Measurements from ENCODE around the gene SLC9C2. TPM values are rescaled to one million over a fixed set of nuclear protein-coding genes. Genes with fewer than 3 reads are reported as not detected.
"Not testable (repeated sequence)": the region's sequence is repeated elsewhere in the genome, so short reads cannot be mapped to it uniquely, and the experiment has no call there.

SLC9C2 gene
- total RNA-seq, 3 donors from 2014 or later (not counting 1 experiment from before 2014, with no cell fraction given), result not detected

DNA sequence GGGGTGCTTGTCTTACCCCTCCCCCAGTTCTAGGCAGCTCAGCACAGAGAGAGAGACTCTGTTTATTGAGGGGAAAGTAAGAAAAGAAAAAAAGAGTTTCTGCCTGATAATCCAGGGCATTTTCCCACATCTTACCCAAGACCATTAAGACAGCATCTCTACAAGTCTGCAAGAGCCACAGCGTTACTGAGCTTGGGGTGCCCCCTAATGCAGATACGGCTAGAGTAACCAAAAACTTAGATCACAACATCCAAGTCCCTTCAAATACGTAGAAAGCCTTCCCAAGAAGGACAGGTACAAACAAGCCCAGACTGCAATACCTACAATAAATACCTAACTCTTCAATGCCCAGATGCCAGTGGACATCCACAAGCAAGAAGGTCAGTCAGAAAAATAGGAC lies 26.0 kb upstream of the SLC9C2 start:
- DNase-seq (peak in 1 of 2 donors; percentile 29), ATAC-seq (no peak)
- Histone ChIP-seq H3K36me3 (ENCODE audit: control insufficient read depth, insufficient read depth, low read length) (no peaks in the 10 kb centered on the region), H3K4me3 (ENCODE audit: low read length) (no peak overlapping the region), H3K9me3 (ENCODE audit: control insufficient read depth, insufficient read depth, low read length) (no peaks in the 10 kb centered on the region), H3K27me3 (ENCODE audit: control insufficient read depth, insufficient read depth, low read length) (no peaks in the 10 kb centered on the region), H3K4me1 (ENCODE audit: control insufficient read depth, insufficient read depth, low read length) (no peaks in the 10 kb centered on the region), H3K27ac (ENCODE audit: low read length) (no peak overlapping the region)
- Mint-ChIP-seq H3K36me3 (no peaks in the 10 kb centered on the region), H3K9me3 (no peaks in the 10 kb centered on the region), H3K27me3 (ENCODE audit: low read depth in 2 of 2) (peaks cover 20 to 38% of the 10 kb centered on the region in 2 donors), H3K4me1 (no peaks in the 10 kb centered on the region), H3K27ac (no peak overlapping the region), H3K4me3 (no peak overlapping the region)
- 95% methylated on average over 3 of the region's 3 CpGs for WGBS (ENCODE audit: insufficient coverage)
- TF ChIP-seq, protein P1, sequence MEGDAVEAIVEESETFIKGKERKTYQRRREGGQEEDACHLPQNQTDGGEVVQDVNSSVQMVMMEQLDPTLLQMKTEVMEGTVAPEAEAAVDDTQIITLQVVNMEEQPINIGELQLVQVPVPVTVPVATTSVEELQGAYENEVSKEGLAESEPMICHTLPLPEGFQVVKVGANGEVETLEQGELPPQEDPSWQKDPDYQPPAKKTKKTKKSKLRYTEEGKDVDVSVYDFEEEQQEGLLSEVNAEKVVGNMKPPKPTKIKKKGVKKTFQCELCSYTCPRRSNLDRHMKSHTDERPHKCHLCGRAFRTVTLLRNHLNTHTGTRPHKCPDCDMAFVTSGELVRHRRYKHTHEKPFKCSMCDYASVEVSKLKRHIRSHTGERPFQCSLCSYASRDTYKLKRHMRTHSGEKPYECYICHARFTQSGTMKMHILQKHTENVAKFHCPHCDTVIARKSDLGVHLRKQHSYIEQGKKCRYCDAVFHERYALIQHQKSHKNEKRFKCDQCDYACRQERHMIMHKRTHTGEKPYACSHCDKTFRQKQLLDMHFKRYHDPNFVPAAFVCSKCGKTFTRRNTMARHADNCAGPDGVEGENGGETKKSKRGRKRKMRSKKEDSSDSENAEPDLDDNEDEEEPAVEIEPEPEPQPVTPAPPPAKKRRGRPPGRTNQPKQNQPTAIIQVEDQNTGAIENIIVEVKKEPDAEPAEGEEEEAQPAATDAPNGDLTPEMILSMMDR (IDR thresholded peaks at IDR 0.05), result no peak
- intact Hi-C loops (cut with micrococcal nuclease), result no loop called here

DNA sequence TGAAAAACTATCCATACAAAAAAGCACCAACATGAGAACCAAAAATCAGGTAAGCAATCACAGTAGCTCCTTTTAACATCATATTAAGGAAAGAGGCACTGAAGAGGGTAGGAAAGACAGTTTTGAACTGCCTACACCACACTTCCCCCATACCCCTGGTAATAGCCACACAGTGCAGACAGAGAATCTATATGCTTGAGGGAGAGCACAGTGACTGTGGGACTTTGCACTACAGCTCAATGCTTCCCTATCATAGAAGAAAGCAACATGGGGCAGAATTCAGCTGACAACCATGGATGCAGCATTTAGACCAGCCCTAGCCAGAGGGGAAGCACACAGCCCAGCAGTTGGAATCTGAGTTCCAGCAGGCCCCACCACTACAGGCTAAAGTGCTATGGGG lies 24.4 kb upstream of the SLC9C2 start:
- no peaks in the 10 kb centered on the region for H3K9me3 ChIP-seq (ENCODE audit: control insufficient read depth, insufficient read depth, low read length)
- no peaks in the 10 kb centered on the region for H3K36me3 ChIP-seq (ENCODE audit: control insufficient read depth, insufficient read depth, low read length)
- Mint-ChIP-seq H3K9me3 (no peaks in the 10 kb centered on the region), H3K36me3 (no peaks in the 10 kb centered on the region), H3K4me3 (no peak overlapping the region), H3K27me3 (ENCODE audit: low read depth in 2 of 2) (peaks cover 18 to 22% of the 10 kb centered on the region in 2 donors), H3K4me1 (no peaks in the 10 kb centered on the region), H3K27ac (no peak overlapping the region)
- intact Hi-C loops (cut with micrococcal nuclease), result no loop called here
- H3K4me1 ChIP-seq (ENCODE audit: control insufficient read depth, insufficient read depth, low read length), result no peaks in the 10 kb centered on the region
- H3K27ac ChIP-seq (ENCODE audit: low read length), result no peak overlapping the region
- TF ChIP-seq, protein P1 (IDR thresholded peaks at IDR 0.05), result no peak
- ATAC-seq, result no peak
- no peak overlapping the region for H3K4me3 ChIP-seq (ENCODE audit: low read length)
- no peaks in the 10 kb centered on the region for H3K27me3 ChIP-seq (ENCODE audit: control insufficient read depth, insufficient read depth, low read length)
- no peak for DNase-seq

DNA sequence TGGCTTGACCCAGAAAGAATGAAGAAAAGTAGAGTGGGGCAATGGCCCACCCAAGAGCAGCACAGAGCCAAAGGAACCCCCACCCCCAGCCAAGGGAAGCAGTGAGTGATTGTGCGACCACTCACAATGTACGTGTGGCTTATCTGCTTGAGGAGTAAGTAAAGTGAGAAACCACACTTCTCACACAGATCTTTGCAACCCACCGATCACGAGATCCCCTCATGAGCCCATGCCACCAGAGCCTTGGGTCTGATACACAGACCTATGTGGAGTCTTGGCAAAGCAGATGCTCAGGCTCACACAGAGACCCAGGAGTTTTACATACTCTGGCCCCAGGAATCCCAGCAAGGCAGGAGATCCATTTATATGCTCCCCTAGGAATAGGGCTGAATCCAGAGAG lies 14.0 kb upstream of the SLC9C2 start:
- intact Hi-C loops (cut with micrococcal nuclease), result loop anchor here (5.0 kb wide), 1 partner anchor 185 kb away; no protein-coding TSS in a partner anchor
- Histone ChIP-seq H3K36me3 (ENCODE audit: control insufficient read depth, insufficient read depth, low read length) (no peaks in the 10 kb centered on the region), H3K4me1 (ENCODE audit: control insufficient read depth, insufficient read depth, low read length) (peaks cover 17% of the 10 kb centered on the region), H3K4me3 (ENCODE audit: low read length) (no peak overlapping the region), H3K27me3 (ENCODE audit: control insufficient read depth, insufficient read depth, low read length) (no peaks in the 10 kb centered on the region), H3K9me3 (ENCODE audit: control insufficient read depth, insufficient read depth, low read length) (peaks cover 19% of the 10 kb centered on the region), H3K27ac (ENCODE audit: low read length) (no peak overlapping the region)
- WGBS (ENCODE audit: insufficient coverage), result 30% methylated on average over 4 of the region's 4 CpGs
- TF ChIP-seq, protein P1 (IDR thresholded peaks at IDR 0.05), result no peak
- H3K4me1 Mint-ChIP-seq, result peaks cover 16 to 24% of the 10 kb centered on the region in 2 donors
- H3K27me3 Mint-ChIP-seq (ENCODE audit: low read depth in 2 of 2), result peaks cover 23 to 44% of the 10 kb centered on the region in 2 donors
- peaks cover 14 to 15% of the 10 kb centered on the region in 2 donors for H3K9me3 Mint-ChIP-seq
- H3K27ac Mint-ChIP-seq, result peak overlapping the region in 1 of 2 donors; percentile 37
- peak; percentile 70 to 93 (median 76) for ATAC-seq
- peak in 1 of 2 donors; percentile 13 for DNase-seq
- peaks cover 34% of the 10 kb centered on the region for H3K36me3 Mint-ChIP-seq
- peak overlapping the region; percentile 47 for H3K4me3 Mint-ChIP-seq

DNA sequence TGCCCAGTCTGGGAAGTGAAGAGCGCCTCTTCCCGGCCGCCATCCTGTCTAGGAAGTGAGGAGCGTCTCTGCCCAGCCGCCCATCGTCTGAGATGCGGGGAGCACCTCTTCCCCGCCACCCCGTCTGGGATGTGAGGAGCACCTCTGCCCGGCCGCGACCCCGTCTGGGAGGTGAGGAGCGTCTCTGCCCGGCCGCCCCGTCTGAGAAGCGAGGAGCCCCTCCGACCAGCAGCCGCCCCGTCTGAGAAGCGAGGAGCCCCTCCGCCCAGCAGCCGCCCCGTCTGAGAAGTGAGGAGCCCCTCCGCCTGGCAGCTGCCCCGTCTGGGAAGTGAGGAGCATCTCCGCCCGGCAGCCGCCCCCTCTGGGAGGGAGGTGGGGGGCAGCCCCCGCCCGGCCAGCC lies 10.2 kb upstream of the SLC9C2 start:
- H3K27ac Mint-ChIP-seq; H3K27me3 ChIP-seq (ENCODE audit: control insufficient read depth, insufficient read depth, low read length); intact Hi-C loops (cut with micrococcal nuclease); H3K4me3 Mint-ChIP-seq; DNase-seq; ATAC-seq; H3K36me3 ChIP-seq (ENCODE audit: control insufficient read depth, insufficient read depth, low read length); H3K9me3 ChIP-seq (ENCODE audit: control insufficient read depth, insufficient read depth, low read length); H3K27me3 Mint-ChIP-seq (ENCODE audit: low read depth in 2 of 2); H3K9me3 Mint-ChIP-seq; H3K36me3 Mint-ChIP-seq; H3K27ac ChIP-seq (ENCODE audit: low read length); H3K4me3 ChIP-seq (ENCODE audit: low read length): not testable (repeated sequence)
- H3K4me1 ChIP-seq (ENCODE audit: control insufficient read depth, insufficient read depth, low read length), result peaks cover 17% of the 10 kb centered on the region
- 97% methylated on average over 29 of the region's 32 CpGs for WGBS (ENCODE audit: insufficient coverage)
- H3K4me1 Mint-ChIP-seq, result peaks cover 16 to 21% of the 10 kb centered on the region in 2 donors

Measured in natural killer cell (primary cell).